HG02623 (cell line): Measurements from ENCODE around the gene DNAH1.

Source experiments
- ATAC-seq: cut with Tn5 transposase; IDR thresholded peaks from one replicate; pipeline ENCODE4 v1.9.1; 2021; ENCODE audit warnings: moderate library complexity; ENCODE audit not compliant: unreplicated experiment

The DNAH1 gene

DNA sequence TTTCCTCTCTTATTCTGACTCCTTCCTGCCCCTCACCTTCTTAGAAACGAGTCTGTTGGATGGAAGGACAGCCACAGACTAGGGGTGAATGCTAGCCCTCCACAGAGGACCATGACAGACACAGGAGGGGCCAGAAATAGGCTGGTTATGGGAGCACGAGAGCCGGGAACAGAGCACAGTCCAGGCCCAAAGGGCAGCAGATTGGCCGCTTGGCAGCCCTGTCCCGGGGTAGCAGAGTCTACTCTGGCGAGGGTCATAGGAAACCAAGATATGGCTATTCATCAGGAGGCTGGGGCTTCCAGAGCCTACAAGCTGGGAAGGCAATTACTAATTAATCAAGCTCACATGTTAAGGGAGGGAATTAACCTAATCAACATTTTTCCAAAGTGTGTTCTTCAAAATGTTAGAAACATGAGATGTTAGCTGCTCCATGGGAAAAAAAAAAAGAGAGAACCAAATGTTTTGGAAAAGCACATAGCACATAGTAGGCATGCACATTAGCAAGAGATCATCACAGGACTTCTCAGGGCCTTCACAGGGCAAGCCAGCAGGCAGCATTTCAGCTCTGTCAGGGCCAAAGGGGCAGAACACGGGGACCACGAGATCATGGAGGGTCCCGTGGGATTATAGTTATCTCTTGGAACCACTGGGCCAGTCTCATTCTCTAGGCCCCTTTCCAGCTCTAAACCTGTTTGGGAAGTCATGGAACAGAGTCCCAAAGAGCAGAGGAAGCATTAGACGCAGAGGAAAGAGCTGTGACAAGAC lies 115.5 kb downstream of the DNAH1 start:
- ATAC-seq = no peak

DNA sequence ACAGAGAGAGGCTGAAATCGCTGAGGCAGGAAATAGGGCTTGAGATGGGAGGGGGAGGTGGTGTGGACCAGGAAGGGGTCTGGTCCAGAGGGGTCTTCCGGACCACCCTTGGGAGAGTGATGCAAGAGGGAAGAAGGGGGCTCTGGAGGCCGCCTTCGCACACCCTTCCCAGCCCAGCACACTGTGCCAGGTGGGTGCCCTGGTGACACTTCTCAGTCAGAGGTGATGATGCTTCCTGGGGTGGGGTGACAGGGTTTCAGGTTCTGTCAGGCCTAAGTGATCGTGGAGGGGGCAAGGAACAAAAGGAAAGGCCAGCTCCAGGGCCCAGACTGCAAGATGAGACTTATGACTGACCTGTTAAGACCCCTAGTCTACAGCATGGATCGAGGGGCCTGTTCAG lies 116.1 kb downstream of the DNAH1 start:
- ATAC-seq = no peak

DNA sequence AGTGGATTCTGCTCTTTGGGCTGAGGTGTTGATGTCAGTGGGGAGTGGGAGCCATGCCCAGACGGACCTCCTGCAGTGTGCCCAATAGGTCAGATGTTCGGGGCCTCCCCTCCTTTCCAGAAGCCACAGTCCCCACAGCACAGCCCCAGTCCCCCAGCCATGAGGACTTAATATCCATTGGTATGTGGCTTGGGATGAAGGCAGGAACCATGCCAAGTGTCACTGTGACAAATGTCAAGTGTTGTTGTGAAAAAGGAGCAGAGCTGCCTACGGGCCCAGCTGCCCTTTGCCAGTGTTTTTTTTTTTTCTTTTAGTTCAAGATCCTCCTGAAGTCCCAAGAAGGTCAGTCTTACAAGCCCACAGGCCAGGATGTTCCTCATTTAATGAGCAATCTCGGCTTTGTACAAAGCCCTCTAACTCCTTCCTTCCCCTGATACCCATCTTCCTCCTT lies 116.6 kb downstream of the DNAH1 start:
- no peak for ATAC-seq

DNA sequence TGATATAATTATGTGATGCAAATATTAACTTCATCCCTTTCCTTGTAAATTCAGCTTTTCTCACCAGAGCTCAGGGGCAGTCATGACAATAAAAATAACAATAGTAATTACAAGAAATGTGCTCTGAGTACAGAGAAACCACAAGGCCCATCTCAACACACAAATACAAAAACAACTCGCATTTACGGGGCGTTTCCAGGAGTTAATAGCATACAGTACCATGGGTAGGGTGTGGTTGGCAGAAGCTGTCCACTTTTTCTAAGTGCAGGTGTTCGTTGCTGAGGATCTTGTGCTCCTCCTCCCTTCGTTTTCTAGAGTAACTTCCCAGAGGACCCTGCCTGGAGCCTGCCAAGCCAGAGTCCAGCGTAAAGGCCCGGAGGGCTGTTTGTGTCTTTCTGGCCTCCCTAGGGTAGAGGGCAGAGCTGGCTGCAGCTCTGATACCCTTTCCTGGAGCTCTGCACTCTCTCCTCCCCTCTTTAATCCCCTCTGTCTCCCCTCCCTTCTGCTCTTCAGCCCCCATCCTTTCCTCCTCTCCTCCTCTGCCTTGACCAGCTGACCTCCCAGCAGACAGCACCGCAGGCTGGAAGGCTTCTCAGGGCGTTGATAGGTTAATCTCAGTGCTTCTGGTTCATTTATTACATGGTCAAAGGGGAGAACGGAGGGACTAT lies 117.3 kb downstream of the DNAH1 start:
- ATAC-seq = no peak

DNA sequence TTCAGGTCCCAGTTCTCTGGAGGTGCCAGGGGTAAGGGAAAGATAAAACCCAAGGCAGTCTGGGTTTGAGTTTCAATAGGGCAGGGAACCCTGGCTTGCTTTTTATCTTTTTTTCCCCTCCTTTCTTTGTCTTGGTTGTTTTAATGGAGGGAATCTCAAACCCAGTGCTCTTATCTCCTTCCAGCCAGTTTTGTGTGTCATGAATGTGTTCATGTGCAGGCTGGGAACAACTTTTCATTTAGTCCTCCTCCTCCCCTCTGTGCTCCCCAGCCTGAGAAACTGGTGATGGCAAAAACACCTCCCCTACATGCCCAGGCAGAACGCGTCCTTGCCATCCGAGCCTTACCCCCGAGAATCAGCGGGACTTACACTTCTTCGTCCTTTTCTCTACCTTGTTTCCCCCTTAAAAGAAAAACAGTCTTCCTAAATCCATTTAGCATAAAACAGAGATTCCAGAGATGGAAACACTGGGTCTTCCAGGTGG lies 117.9 kb downstream of the DNAH1 start:
- ATAC-seq = no peak

DNA sequence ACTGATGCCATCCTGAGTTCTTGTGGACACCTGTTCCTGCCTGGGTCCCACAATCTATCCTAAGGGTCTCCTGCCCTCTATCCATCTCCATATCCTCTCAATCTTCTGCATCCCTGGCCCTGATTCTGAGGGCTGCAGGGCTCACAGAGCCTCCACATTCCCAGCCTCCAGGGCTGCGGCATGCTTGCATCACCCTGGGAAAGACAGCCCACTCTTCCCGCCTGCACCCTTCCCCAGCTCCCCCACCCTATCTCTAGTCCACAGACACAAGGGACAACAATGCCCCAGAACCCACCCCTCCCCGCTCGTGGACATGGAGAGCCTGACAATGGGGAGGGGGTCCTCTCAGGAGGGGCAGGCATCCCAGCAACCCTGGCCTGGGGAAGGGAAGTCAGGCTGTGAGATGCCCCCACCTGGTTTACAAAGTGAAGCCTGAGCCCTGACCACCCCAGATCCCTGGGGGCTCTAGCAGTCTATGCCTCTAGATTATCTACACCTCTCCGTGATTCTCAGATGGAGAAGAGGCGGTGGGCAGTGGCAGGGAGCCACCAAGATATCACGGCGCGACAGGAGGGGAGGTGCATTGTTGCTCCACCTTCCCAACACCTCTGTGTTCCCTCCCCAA lies 118.5 kb downstream of the DNAH1 start:
- no peak for ATAC-seq

DNA sequence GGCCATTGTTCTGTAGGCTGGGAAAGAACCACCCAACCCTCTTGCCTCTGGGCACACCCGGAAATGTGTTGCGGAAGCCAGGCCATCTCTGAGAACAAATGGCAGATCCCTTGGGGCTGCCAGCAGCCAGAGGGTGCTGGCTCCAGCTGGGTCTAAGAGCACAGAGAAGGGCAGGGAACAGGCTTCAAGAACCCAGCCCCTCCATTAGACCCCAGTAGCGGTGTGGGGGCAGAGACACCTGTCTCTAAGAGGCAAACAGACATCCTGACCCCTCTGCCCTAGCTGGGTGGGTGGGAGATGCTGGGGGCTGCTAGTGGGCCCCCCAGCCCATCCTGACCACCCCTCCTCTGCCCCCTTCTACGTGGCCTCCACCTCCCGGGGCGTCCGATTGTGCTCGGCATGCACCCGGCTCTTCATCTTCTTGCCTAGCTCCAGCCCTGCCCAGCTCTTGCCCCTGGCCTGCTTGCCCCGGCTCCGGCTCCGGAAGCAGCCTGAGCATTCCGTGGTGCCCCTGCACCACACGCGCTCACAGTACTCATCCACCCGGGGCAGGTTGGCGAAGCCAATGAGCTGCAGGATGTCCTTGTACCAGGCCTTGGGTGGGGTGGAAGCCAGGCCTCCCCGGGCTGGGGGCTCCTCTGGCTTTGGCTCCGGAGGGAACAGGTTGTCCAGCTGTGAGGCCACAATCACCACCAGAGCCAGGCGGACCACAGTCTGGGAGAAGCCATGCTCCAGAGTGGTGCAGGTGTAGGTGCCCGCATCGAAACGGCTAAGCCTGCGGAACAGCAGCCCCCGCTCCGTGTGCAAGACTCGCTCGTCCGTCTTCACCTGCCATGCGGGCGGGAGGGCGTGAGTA lies 119.4 kb downstream of the DNAH1 start:
- ATAC-seq = no peak

DNA sequence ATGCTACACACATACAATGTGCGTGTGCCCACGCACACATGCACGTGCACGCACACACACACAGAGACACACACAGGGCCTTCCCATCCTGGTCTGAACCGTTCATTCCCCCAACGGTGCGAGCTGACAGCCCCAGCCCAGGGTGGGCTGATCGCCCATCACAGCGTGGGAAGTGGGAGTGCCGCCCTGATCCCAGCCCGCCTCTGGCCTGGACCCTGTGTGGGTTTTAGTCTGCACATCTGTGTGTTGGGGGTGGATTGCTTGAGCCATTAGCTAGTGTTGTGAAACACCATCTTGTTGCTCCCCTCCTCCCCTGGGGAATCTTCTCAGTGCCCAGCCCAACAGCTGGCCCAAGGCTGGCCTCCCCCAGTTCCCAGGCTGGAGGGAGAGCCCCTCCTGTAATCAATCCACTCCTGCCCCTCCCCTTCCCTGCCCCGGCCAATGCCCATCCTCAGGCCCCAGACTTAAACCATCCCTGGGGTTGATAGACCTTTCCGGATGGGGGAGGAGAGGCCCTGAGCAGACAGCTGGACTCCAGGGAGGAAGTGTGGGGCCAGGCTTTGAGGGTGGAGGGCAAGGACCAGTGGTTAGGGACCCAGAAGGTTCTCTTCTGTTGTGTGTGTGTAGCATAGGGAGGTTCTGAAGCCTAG lies 120.5 kb downstream of the DNAH1 start:
- no peak for ATAC-seq

DNA sequence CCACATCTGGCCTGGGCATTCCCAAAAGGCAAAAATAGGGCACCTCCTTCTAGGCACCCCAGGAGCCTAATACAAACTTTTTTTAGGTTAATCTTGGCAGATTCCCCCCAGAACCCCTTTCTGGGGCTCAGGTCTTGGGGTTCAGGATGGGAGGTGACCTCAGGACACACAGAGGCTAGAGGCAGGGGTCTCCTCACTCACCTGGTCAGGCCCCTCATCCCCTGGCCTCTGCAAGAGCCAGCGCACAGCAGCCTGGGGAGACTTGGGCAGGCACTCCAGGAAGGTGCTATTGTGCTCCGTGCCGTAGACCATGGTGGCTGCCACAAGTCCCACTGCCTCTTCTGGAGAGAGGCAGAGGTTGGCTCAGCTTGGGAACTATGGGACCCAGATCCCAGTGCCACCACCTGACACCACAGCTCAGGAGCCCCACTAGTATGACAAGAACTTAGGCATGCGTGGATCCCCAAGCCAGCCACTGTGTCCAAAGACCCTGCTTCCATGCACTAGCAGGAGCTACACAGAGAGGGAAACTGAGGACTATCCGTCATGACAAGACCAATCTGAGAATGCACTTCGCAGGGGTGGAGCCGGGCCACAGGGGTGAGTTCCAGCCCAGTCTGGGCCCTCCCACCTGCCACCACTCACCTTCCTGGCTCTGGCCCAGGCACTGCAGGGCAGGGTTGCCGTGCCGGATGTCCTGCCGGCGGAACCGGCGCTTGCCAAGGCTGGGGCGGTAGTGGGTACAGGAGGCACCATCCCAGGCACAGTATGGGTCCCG lies 121.4 kb downstream of the DNAH1 start:
- ATAC-seq = no peak

DNA sequence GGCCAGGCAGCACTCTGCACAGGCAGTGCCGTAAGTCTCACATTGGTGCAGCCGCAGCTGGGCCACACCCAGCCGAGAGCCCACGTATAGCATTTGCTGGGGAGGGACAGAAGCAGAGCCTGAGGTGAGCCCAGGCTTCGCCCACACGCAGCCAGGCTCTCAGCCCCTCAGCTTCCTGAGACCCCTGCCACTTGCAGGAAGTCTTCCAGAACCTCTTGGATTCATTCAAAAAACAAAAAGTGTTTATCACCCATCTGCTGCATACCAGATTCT lies 121.9 kb downstream of the DNAH1 start:
- no peak for ATAC-seq

DNA sequence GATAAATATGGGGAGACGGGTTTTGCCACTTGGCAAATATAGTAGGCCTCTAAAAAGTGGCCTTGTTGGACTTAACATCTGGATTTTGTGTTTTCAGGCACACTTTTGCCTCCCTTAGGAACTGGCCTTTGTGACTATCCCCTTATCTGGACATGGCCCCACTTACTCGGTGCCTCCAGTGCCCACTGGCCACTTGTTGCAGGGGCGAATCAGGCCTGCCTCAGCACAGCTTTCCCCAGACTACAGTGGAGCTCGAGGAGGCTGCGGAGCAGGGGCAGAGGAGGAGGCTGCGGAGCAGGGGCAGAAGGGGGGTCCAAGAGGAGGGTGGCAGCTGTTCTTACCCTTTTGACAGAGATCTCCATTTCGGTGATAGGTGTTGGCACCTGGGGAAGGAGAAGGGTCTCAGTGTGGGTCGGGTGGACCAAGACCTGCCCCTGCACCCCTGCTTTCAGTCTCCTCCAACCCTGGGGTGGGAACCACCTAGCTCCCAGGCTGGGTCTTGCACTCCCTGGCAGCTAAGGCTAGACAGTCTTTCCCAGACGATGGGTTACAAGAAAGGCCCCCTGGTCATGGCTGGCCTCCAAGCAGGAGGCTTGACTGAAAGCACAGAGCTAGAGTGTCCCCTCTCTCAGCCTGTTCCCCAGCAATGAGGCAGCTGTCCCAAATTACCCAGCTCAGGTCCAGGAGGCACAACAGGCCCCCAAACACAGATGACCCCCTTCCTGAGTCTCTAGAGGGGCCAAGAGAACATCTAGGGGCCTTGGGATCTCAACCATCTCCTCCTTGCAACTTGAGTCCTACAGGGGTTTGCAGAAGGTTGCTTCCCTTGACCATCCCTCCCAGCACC lies 122.7 kb downstream of the DNAH1 start:
- ATAC-seq = no peak

DNA sequence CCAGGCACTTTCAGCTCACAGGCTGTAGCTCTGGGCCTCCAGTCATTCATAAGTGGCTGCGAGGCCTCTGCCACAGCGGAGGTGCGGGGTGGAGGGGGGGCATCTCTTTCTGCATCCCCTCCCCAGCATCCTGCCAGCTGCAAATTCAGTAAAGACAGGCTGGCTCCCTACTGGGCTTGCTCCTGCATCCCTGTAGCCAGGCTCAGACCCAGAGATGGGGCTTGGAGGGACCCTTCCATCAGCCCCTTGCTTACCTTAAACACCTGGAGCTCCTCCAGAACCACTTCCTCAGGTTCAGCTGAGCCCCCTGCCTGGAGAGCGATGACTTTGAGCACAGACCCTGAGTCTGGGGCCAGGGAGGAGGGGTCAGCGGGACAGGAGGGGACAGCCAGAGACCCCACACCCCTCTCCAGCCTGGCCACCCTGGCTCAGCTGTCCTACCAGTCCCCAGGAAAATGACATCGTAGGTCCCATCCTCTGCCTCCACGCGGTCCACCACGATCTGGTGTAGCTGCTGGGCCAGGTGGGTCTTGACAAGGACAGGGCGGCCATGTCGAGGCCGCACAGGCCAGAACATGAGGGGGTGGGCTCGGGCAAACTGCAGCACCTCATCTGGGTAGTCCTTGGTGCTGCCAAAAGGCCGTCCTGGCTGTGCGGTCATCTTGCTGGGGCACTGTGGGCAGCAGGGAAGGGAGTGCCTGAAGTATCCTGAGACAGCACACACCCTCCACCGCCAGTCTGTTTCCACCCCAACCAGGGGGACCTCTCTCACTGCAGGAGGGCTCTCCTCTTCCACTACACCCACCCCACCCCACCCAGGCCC lies 123.5 kb downstream of the DNAH1 start:
- ATAC-seq = no peak

DNA sequence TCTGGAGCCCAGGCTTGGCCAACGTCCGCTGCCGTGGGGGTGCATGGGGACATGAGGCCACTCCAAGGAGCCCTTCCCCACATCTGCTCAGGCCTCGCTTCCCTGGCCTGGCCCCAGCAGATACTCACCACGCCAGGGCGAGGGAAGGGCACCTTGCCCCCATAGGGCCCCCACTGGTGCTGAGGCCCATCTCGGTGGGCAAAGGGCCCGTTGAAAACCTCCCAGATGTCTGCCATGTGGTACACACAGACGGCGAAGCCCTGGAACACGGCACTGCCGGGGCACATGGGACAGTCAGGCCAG lies 124.1 kb downstream of the DNAH1 start:
- ATAC-seq = no peak

DNA sequence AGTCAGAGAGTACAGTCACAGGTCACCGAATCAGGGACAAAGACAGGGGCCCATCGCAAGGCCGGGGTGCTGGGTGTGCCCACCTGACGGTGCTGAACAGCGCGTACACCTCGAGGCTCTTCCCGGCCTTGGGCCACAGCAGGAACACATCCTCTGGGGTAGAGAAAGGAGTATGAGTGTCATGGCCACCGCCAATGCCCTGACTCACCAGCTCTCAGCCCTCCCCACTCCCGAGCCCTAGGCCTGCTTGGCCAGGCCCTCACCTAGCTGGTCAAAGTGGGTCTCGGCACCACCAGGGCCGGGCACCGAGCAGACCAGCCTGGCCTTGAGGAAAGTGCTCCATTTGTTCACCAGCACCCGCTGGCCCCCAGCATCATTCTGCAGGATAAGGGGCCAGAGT lies 124.6 kb downstream of the DNAH1 start:
- no peak for ATAC-seq

DNA sequence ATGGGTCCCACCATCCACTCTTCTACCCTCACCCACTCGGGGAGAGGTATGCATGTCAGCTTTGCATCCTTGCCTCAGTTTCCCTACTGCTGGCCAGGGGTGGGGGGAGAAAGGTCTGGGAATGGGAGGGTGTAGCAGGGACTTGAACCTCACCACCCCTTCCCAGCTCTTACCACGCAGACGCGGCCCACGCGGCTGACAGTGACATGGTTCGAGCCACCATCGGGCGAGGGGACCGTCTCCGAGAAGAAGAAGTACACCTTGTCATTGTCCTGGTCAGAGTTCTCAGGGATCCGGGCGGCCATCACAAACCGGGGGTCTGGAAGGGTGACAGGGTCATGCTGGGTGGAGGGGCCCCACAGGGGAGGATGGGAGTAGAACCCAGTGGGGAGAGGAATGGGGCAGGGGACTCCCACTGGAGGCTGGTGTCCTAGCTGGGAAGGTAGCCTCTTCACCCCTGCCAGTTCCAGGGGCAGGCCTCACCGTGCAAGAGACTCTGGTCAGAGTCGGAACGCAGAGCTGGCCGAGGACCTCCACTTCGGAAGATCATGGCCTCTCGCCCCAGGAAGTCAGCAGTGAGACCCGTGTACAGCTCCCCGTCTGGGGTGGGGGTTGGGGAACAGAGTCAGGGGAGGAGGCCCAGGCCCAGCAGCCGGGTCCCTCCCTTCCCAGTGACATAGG lies 125.1 kb downstream of the DNAH1 start:
- no peak for ATAC-seq

DNA sequence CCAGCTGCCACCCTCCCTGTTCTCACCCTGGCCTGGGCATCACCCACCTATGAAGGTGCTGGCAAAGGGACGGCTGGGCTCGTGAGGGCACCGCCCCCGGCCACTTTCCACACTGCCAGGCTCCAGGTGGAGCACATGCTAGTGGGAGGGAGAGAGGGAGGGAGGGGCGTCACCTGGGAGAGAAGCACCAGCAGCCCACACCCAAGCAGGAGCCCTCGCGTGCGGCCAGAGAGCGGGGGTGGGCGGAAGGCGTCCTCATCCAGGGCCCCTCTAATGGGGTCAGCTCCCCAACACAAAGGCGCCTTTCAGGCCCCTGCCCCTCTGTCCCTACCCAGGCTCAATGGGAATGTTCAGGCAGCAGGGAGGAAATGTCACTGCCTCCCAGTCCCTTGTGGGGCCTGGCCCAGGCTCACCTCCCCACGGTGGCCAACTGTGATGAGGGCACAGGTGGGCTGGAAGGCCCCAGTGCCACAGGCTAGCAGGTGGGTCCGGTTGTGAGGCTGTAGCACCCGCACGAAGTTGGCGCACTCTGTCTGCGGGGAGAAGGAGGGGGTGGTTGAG lies 125.7 kb downstream of the DNAH1 start:
- no peak for ATAC-seq

DNA sequence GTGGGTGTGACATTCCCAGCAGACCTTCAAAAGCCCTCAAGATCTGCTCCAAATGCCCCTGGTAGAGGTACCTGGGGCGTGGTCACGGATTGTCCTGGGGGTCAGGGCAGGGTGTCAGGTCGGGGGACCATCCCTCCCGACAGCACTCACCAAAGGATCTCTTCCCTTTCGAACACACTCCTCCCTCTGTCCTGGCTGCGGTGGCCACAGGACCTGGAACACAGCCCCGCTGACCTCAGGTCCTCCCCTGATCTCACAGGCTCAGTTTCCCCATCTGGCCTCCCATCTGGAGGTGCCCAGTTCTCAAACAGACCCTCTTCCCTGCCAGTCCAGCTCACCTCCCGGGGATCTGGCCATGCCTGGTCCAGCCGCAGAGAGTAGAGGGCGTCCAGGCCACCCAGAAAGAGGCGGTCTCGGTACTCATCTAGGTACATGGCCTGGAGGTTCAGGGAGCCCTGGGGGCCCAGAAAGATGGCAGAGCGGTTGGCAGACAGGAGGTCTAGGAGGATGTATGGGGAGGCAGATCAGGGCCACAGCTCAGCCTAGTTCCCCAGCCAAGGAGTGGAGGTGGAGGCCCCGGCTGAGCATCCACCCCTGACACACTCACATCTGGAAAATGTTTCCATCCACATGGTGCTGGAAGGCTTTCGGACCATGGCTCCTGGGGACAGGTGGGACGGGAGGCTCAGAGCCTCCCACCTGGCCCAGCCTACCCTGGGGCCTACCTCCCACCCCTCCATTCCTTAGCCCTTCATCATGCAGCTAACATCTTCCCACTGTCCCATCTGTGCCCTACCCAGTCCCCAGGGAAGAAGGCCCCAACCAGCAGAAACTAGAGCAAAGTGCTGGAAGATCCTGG lies 126.5 kb downstream of the DNAH1 start:
- ATAC-seq = no peak
